ENCODE results near the gene METTL9.

GRCh38 chr16:21647562-21648164, 48.3 kb downstream of the METTL9 start:
- TF ChIP-seq CTCF (conservative IDR thresholded peaks at IDR 0.05 in 1 of 2, IDR thresholded peaks at IDR 0.05 in 1 of 2; ENCODE audit: low read depth in 1 of 2, low read length in 2 of 2) (no peak), EZH2 (IDR thresholded peaks at IDR 0.05; ENCODE audit: low read length, missing control alignments) (no peak)

Data from fibroblast of lung (primary cell).